GM10248 (cell line): Measurements from ENCODE around the gene C5orf58.
A peak's percentile ranks its signal among the peaks of the same experiment; 100 is the strongest.

Experiments used
- CTCF ChIA-PET: fragments of 300-600 bp; sonication (Branson Sonifier 250); formaldehyde crosslinking; extraction: SDS; loops from one replicate; lab custom pipeline; 2021; ENCODE audit warnings: antibody characterized with exemption; lab: Yijun Ruan, JAX
- POLR2A ChIA-PET: fragments of 350-650 bp; sonication (Branson Sonifier 250); formaldehyde crosslinking; extraction: SDS; loops from one replicate; lab custom pipeline; 2020; ENCODE audit warnings: antibody characterized with exemption; lab: Yijun Ruan, JAX
- DNase-seq: peaks from one replicate; pipeline ENCODE4 v3.0.0; 2012; ENCODE audit errors: extremely low spot score
- TF ChIP-seq, protein P1 (sequence below): IDR thresholded peaks from 2 replicates; pipeline ENCODE4 v1.5.1; 2012; ENCODE audit warnings: mild to moderate bottlenecking, low read depth; ENCODE audit errors: extremely low read depth, missing control alignments, control extremely low read depth

The C5orf58 gene

DNA sequence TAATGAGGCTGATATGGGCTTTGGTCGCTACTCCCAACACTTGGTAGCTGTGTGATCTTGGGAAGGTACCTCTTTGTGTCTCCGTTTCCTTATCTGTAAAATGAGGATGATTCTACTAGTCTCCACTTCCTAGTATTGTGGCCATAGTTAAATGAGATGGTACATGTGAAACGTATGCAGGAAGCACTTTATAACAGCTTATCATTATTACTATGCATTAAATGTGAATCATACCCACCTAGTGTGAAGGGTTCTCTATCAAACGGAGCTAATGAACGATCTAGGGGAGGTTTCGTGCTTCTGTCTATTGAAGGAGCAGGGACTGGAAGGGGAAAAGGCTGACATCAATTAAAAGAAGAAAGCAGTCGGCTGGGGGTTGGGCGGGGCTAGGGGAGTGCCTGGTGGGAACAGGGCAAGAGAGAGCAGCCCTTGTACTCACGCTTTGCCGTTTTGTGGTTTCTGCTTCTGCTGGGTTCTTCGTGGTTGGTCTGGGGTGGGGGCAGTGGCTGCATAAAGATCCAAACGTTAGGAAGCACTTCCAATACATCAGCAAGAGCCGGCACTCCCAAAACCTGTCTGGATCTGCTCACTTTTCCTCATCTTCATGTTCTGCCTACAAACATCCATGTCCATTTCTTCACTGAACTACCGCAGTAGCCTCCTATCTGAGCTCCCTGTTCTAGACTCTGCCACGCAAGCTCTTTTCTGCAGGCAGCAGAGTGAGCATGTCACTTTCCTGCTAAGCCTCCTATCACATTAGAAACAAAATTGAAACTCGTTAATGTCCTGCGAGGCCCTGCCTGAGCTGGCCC, 34.0 kb downstream of the C5orf58 start:
- TF ChIP-seq, protein P1, sequence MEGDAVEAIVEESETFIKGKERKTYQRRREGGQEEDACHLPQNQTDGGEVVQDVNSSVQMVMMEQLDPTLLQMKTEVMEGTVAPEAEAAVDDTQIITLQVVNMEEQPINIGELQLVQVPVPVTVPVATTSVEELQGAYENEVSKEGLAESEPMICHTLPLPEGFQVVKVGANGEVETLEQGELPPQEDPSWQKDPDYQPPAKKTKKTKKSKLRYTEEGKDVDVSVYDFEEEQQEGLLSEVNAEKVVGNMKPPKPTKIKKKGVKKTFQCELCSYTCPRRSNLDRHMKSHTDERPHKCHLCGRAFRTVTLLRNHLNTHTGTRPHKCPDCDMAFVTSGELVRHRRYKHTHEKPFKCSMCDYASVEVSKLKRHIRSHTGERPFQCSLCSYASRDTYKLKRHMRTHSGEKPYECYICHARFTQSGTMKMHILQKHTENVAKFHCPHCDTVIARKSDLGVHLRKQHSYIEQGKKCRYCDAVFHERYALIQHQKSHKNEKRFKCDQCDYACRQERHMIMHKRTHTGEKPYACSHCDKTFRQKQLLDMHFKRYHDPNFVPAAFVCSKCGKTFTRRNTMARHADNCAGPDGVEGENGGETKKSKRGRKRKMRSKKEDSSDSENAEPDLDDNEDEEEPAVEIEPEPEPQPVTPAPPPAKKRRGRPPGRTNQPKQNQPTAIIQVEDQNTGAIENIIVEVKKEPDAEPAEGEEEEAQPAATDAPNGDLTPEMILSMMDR = no peak
- POLR2A ChIA-PET = interaction anchor here (0.6 kb wide), 1 partner anchor 154 kb away, joined by 6 read pairs; no protein-coding TSS in a partner anchor
- DNase-seq = no peak
- CTCF ChIA-PET = interaction anchor here (0.7 to 5.9 kb wide), 34 partner anchors 8 to 301 kb away, joined by 3 to 79 read pairs (median 6); partner anchors contain the start of genes KCNMB1 and LCP2

DNA sequence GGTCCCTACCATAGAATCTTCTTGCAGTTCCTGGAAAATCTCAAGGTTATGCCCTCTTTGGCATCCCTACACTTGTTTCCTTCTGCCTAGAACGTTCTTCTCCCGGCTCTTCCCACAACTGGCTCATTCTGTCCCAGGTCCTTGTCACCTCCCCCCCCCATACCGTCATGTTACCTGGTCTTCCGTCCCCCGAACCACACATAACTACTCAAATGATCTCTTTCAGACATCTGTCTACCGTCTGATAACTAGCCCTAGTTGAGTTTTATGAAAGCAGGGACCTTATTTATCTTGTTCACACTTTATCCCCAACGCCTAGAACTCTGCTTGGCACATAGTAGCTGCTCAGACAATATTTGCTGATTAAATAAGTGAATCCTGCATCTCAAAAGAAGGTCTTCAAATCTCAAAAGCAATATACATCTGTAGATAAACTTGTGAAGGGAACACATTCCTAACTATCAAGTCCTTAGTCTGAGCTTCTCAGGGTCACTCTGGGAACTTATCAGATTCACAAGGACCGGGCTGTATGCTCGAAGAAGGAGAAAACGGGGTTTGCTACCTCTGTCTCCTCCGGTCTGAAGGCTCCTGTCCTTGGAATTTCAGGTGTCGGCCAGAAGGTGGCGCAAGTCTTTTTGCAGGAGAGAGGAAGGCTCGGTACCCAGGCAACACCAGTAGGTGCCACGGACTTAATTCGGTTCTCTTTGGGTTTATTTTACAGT, 34.8 kb downstream of the C5orf58 start:
- DNase-seq = peak; percentile 85
- ChIA-PET CTCF (interaction anchor here (0.7 to 5.9 kb wide), 34 partner anchors 8 to 301 kb away, joined by 3 to 79 read pairs (median 6); partner anchors contain the start of genes KCNMB1 and LCP2), POLR2A (no interaction called here)
- TF ChIP-seq, protein P1 = peak; percentile 85

DNA sequence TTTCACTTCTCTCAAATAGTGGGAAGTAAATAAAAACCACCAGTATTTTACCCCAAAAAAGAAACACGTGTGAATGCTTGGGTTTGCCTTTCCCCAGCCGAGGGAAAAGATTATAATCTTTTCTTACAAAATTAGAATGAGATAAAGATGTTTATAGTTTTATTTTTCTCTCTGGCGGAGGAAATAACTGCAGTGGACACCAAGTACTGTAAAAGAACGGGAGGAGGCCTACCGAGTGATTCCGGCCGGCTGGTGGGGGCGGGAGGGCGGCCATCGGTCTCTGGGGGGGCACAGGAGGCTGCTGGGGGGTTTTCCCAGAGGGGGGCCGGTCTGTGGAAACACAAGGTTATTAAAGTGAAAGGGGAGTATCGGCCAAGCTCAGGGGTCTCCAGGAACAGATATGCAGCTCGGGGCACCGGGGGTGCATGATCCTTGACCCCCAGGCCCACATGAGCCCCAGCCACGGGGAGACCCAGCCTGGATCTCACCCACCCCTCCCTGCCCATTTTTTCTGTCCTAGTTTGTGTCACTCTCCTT, 35.4 kb downstream of the C5orf58 start:
- CTCF ChIA-PET = interaction anchor here (0.8 to 5.9 kb wide), 30 partner anchors 8 to 300 kb away, joined by 3 to 79 read pairs (median 6); partner anchors contain the start of gene LCP2
- POLR2A ChIA-PET = no interaction called here

DNA sequence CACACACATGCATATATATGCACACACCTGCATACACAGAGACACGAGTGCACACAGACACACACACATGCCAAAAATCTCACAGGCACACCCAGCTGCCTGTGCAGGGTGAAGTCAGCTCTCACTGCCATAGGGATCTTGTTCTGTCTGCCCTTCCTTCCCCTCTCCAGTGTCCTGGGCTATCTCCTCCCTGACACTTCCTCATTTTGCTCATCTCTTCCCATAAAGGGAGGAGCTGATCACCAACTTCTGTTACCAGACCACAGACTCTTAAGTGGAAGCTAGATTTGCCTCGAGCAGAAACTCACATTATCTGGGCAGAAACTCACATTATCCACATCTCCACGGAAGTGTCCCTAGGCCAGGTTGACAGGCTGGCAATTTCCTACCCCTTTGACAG, 36.1 kb downstream of the C5orf58 start:
- ChIA-PET CTCF (interaction anchor here (0.8 to 5.9 kb wide), 22 partner anchors 10 to 166 kb away, joined by 3 to 79 read pairs (median 4); partner anchors contain the start of gene LCP2), POLR2A (no interaction called here)
- TF ChIP-seq, protein P1 = no peak
- DNase-seq = no peak

More for the DNA sequence above, 35.4 kb downstream of the C5orf58 start:
- TF ChIP-seq, protein P1 = no peak
- no peak for DNase-seq

DNA sequence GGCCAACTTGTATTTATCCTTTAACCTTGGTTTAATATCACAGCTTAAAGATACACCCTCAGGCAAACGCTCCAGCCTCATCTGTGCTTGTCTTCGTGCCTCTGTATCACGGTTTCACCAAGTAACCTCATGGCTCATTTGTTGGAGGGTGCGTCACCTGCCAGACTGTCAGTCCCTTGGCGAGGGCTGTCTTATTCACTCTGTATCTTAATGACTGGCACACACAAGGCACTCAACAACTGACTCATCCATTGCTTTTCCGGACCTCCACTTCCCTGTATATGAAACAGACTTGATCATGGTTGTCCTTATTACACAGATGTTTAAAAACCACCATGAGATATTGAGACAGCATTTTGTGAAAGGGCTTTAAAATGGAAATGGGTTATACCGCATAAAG, 36.8 kb downstream of the C5orf58 start:
- no peak for DNase-seq
- ChIA-PET CTCF (interaction anchor here (1.1 to 5.9 kb wide), 13 partner anchors 10 to 165 kb away, joined by 3 to 79 read pairs (median 12); partner anchors contain the start of gene LCP2), POLR2A (no interaction called here)
- TF ChIP-seq, protein P1 = no peak
